ENCODE data around the gene C10orf90. TPM values are rescaled to one million over a fixed set of nuclear protein-coding genes. Genes with fewer than 3 reads are reported as not detected.

C10orf90 gene
- total and polyA plus RNA-seq, 4 donors = 0.05 to 0.25 TPM; not detected in 2

GRCh38 chr10:126598009-126598408 is 72.5 kb downstream of the C10orf90 start:
- peak; percentile 29 to 48 for TF ChIP-seq RAD21 (IDR thresholded peaks at IDR 0.05)
- TF ChIP-seq GABPA (IDR thresholded peaks at IDR 0.05 in 1 of 2, conservative IDR thresholded peaks at IDR 0.05 in 1 of 2) = no peak
- TF ChIP-seq CTCF (IDR thresholded peaks at IDR 0.05; ENCODE audit: low read depth, low read length, missing input control) = no peak
- no peak for TF ChIP-seq ATF3 (IDR thresholded peaks at IDR 0.05)
- Histone ChIP-seq H3K27ac (ENCODE audit: low read depth in 1 of 2, low read length in 2 of 2) (no peak overlapping the region), H3K36me3 (ENCODE audit: control insufficient read depth in 4 of 4, insufficient read depth in 3 of 4, low read depth in 1 of 4, low read length in 3 of 4) (no peaks in the 10 kb centered on the region), H3K9me3 (ENCODE audit: control insufficient read depth in 4 of 4, low read length in 3 of 4) (no peaks in the 10 kb centered on the region), H3K4me3 (ENCODE audit: low read depth in 1 of 3, low read length in 3 of 3) (no peak overlapping the region), H3K9ac (ENCODE audit: low read depth in 1 of 2, low read length in 2 of 2) (no peak overlapping the region), H3K4me1 (ENCODE audit: control insufficient read depth in 4 of 4, insufficient read depth in 4 of 4, low read length in 3 of 4) (no peaks in the 10 kb centered on the region), H3K27me3 (ENCODE audit: control insufficient read depth in 4 of 4, insufficient read depth in 4 of 4, low read length in 3 of 4) (no peaks in the 10 kb centered on the region)
- peak; percentile 50 for DNase-seq (ENCODE audit: low spot score)
- 28% methylated on average over 3 of the region's 3 CpGs for WGBS

- no peak overlapping the region for H3K9ac ChIP-seq (ENCODE audit: low read depth in 1 of 2, low read length in 2 of 2)
- H3K9me3 ChIP-seq (ENCODE audit: control insufficient read depth in 4 of 4, low read length in 3 of 4) = no peaks in the 10 kb centered on the region
- DNase-seq (ENCODE audit: low spot score) = no peak
- 63% methylated on average over 2 of the region's 2 CpGs for WGBS
- no peaks in the 10 kb centered on the region for H3K27me3 ChIP-seq (ENCODE audit: control insufficient read depth in 4 of 4, insufficient read depth in 4 of 4, low read length in 3 of 4)
- H3K27ac ChIP-seq (ENCODE audit: low read depth in 1 of 2, low read length in 2 of 2) = no peak overlapping the region
- TF ChIP-seq HNF4G (IDR thresholded peaks at IDR 0.05) (no peak), MAX (IDR thresholded peaks at IDR 0.05) (no peak), ATF3 (IDR thresholded peaks at IDR 0.05) (no peak), TAF1 (conservative IDR thresholded peaks at IDR 0.05) (no peak)
- H3K4me1 ChIP-seq (ENCODE audit: control insufficient read depth in 4 of 4, insufficient read depth in 4 of 4, low read length in 3 of 4) = no peaks in the 10 kb centered on the region
- no peaks in the 10 kb centered on the region for H3K36me3 ChIP-seq (ENCODE audit: control insufficient read depth in 4 of 4, insufficient read depth in 3 of 4, low read depth in 1 of 4, low read length in 3 of 4)
- H3K4me3 ChIP-seq (ENCODE audit: low read depth in 1 of 3, low read length in 3 of 3) = no peak overlapping the region
These were observed 73.3 kb downstream of the C10orf90 start for GRCh38 chr10:126597211-126597610.

- H3K27me3 ChIP-seq (ENCODE audit: control insufficient read depth in 4 of 4, insufficient read depth in 4 of 4, low read length in 3 of 4) = no peaks in the 10 kb centered on the region
- no peak for TF ChIP-seq TAF1 (conservative IDR thresholded peaks at IDR 0.05)
- TF ChIP-seq YY1 (IDR thresholded peaks at IDR 0.05) = no peak
- no peak for TF ChIP-seq EGR1 (IDR thresholded peaks at IDR 0.05; ENCODE audit: low read depth in 2 of 2)
- TF ChIP-seq FOXA1 (IDR thresholded peaks at IDR 0.05) = no peak
- TF ChIP-seq JUND (IDR thresholded peaks at IDR 0.05) = no peak
- TF ChIP-seq GABPA (IDR thresholded peaks at IDR 0.05 in 1 of 2, conservative IDR thresholded peaks at IDR 0.05 in 1 of 2) = no peak
- TF ChIP-seq HNF4A (conservative IDR thresholded peaks at IDR 0.05) = no peak
- no peak for TF ChIP-seq SP1 (IDR thresholded peaks at IDR 0.05)
- no peak for TF ChIP-seq MAX (IDR thresholded peaks at IDR 0.05)
- TF ChIP-seq HNF4G (IDR thresholded peaks at IDR 0.05) = no peak
- no peak for TF ChIP-seq ATF3 (IDR thresholded peaks at IDR 0.05)
- H3K4me1 ChIP-seq (ENCODE audit: control insufficient read depth in 4 of 4, insufficient read depth in 4 of 4, low read length in 3 of 4) = no peaks in the 10 kb centered on the region
- DNase-seq (ENCODE audit: low spot score) = no peak
- WGBS = 78% methylated on average over 3 of the region's 3 CpGs
- H3K27ac ChIP-seq (ENCODE audit: low read depth in 1 of 2, low read length in 2 of 2) = no peak overlapping the region
- H3K9me3 ChIP-seq (ENCODE audit: control insufficient read depth in 4 of 4, low read length in 3 of 4) = no peaks in the 10 kb centered on the region
- H3K36me3 ChIP-seq (ENCODE audit: control insufficient read depth in 4 of 4, insufficient read depth in 3 of 4, low read depth in 1 of 4, low read length in 3 of 4) = no peaks in the 10 kb centered on the region
- H3K9ac ChIP-seq (ENCODE audit: low read depth in 1 of 2, low read length in 2 of 2) = no peak overlapping the region
- no peak overlapping the region for H3K4me3 ChIP-seq (ENCODE audit: low read depth in 1 of 3, low read length in 3 of 3)
These were observed 73.9 kb downstream of the C10orf90 start for GRCh38 chr10:126596472-126597016.

Measured in liver (tissue), 9 donors.